HCT116 (cell line): Measurements from ENCODE around the gene GAPDH. TPM values are rescaled to one million over a fixed set of nuclear protein-coding genes. Genes with fewer than 3 reads are reported as not detected.
A peak's percentile ranks its signal among the peaks of the same experiment; 100 is the strongest.

Experiments
- ATAC-seq: fragments of 200-7000 bp; cut with Tn5 transposase; 2 replicates; pipeline ENCODE4 v1.9.1; 2020; ENCODE audit warnings: mild to moderate bottlenecking, moderate library complexity
- BruUV-seq: library from RNA; stranded (reverse); fragments of 400-500 nt; replicated peaks from 2 replicates; lab custom pipeline; 2021; lab: Mats Ljungman, UMichigan
- CTCF ChIA-PET: fragments of 300-600 bp; sonication (Branson Sonifier 250); formaldehyde crosslinking; loops from one replicate; lab custom pipeline; 2021; ENCODE audit warnings: antibody characterized with exemption; lab: Charles Lee
- POLR2A ChIA-PET: fragments of 300-600, 350-600 bp; sonication (Branson Sonifier 250); formaldehyde crosslinking; loops from one replicate; lab custom pipeline; 2021; ENCODE audit warnings: antibody characterized with exemption; lab: Charles Lee
- RAD21 ChIA-PET, 2 experiments: fragments of 300-600 bp; sonication (Branson Sonifier 250); formaldehyde crosslinking; loops; one replicate each; lab custom pipeline; 2023; ENCODE audit warnings: low total read pairs in 2 of 2; ENCODE audit not compliant: uncharacterized antibody in 2 of 2, unreplicated experiment in 2 of 2, low non-redundant PET in 1 of 2; lab: Charles Lee
- DNase-seq: peaks from one replicate; pipeline ENCODE4 v3.0.0-alpha.2; 2010; ENCODE audit warnings: low read depth, low spot score
- H2AFZ ChIP-seq: fragments of 200-600 bp; shearing (Covaris generic), sonication (generic); 2 replicates; pipeline ENCODE4 v1.6.1; 2017; ENCODE audit warnings: low read depth, mixed run types, mixed read lengths, antibody characterized with exemption, low read length; ENCODE audit not compliant: poor library complexity, severe bottlenecking
- H3K27ac ChIP-seq: 2 replicates; pipeline ENCODE4 v1.5.1; 2012; ENCODE audit warnings: low read depth, low read length
- H3K27me3 ChIP-seq: fragments of 200-600 bp; sonication (generic); 2 replicates; pipeline ENCODE4 v1.6.1; 2016; ENCODE audit warnings: mixed run types, low read length, mixed read lengths; ENCODE audit not compliant: insufficient read depth
- H3K36me3 ChIP-seq, 2 experiments: fragments of 200-500 bp in 1 of 2; fragments of 200-600 bp in 1 of 2; sonication (Bioruptor generic) in 1 of 2; sonication (generic) in 1 of 2; 2 replicates each; pipeline versions ENCODE4 v1.5.1 to v1.6.1; 2014 to 2016; ENCODE audit warnings: low read length in 2 of 2, inconsistent platforms in 1 of 2, mixed read lengths in 1 of 2, mixed run types in 1 of 2; ENCODE audit not compliant: insufficient read depth in 2 of 2, control insufficient read depth in 1 of 2
- H3K4me1 ChIP-seq, 2 experiments: fragments of 200-600 bp in 1 of 2; sonication (generic) in 1 of 2; 2 replicates each; pipeline versions ENCODE4 v1.5.1 to v1.6.1; 2012 to 2017; ENCODE audit warnings: low read length in 2 of 2, inconsistent platforms in 1 of 2, mild to moderate bottlenecking in 1 of 2, mixed read lengths in 1 of 2, mixed run types in 1 of 2, moderate library complexity in 1 of 2; ENCODE audit not compliant: insufficient read depth in 2 of 2, control insufficient read depth in 1 of 2
- H3K4me2 ChIP-seq: fragments of 200-600 bp; sonication (generic); 2 replicates; pipeline ENCODE4 v1.6.1; 2017; ENCODE audit warnings: mixed run types, low read length, mixed read lengths
- H3K4me3 ChIP-seq, 2 experiments: fragments of 200-600 bp in 1 of 2; sonication (generic) in 1 of 2; replicated peaks in 1 of 2; 2 replicates each; pipeline ENCODE4 v1.5.1; 2011 to 2016; ENCODE audit warnings: low read length in 2 of 2, control low read depth in 1 of 2, low read depth in 1 of 2, mild to moderate bottlenecking in 1 of 2, mixed read lengths in 1 of 2, mixed run types in 1 of 2
- H3K79me2 ChIP-seq: fragments of 200-600 bp; sonication (generic); 2 replicates; pipeline ENCODE4 v1.6.1; 2017; ENCODE audit warnings: mild to moderate bottlenecking, mixed run types, low read length, moderate library complexity, mixed read lengths; ENCODE audit not compliant: insufficient read depth
- H3K9ac ChIP-seq: fragments of 200-600 bp; sonication (generic); 2 replicates; pipeline ENCODE4 v1.6.1; 2016; ENCODE audit warnings: low read length, mixed read lengths
- H3K9me2 ChIP-seq: fragments of 200-600 bp; sonication (generic), shearing (Covaris generic); 2 replicates; pipeline ENCODE4 v1.6.1; 2017; ENCODE audit warnings: mixed run types, mild to moderate bottlenecking, moderate library complexity; ENCODE audit not compliant: insufficient read depth
- H3K9me3 ChIP-seq, 2 experiments: fragments of 200-500 bp in 1 of 2; fragments of 200-600 bp in 1 of 2; sonication (Bioruptor generic) in 1 of 2; sonication (generic) in 1 of 2; 2 replicates each; pipeline ENCODE4 v1.6.1; 2014 to 2017; ENCODE audit warnings: low read length in 2 of 2, mixed read lengths in 2 of 2, inconsistent platforms in 1 of 2, low read depth in 1 of 2, mild to moderate bottlenecking in 1 of 2, mixed run types in 1 of 2, moderate library complexity in 1 of 2; ENCODE audit not compliant: control insufficient read depth in 1 of 2, insufficient read depth in 1 of 2
- H4K20me1 ChIP-seq: fragments of 200-600 bp; sonication (generic), shearing (Covaris generic); 2 replicates; pipeline ENCODE4 v1.6.1; 2017; ENCODE audit warnings: mixed run types, mild to moderate bottlenecking, moderate library complexity; ENCODE audit not compliant: insufficient read depth
- CEBPB ChIP-seq: IDR thresholded peaks from 2 replicates; pipeline ENCODE4 v1.6.1; 2012; ENCODE audit warnings: low read depth
- CTCF ChIP-seq, 3 experiments: fragments of 200-600 bp in 1 of 3; sonication (generic) in 1 of 3; IDR thresholded peaks in 2 of 3; conservative IDR thresholded peaks in 1 of 3; 2 replicates each; pipeline ENCODE4 v1.5.1; 2012 to 2017; ENCODE audit warnings: low read depth in 2 of 3, low read length in 2 of 3, antibody characterized with exemption in 1 of 3, borderline replicate concordance in 1 of 3, control low read depth in 1 of 3, mild to moderate bottlenecking in 1 of 3, mixed read lengths in 1 of 3, mixed run types in 1 of 3, moderate library complexity in 1 of 3; ENCODE audit not compliant: insufficient read depth in 1 of 3
- EGR1 ChIP-seq: IDR thresholded peaks from 2 replicates; pipeline ENCODE4 v1.6.1; 2012; ENCODE audit warnings: low read depth
- FOSL1 ChIP-seq: IDR thresholded peaks from 2 replicates; pipeline ENCODE4 v1.6.1; 2012; ENCODE audit warnings: low read depth
- POLR2A ChIP-seq: IDR thresholded peaks from 2 replicates; pipeline ENCODE4 v1.7.0; 2011; ENCODE audit warnings: borderline replicate concordance; ENCODE audit not compliant: insufficient read depth, insufficient read length; ENCODE audit errors: extremely low read depth
- POLR2AphosphoS5 ChIP-seq: IDR thresholded peaks from 2 replicates; pipeline ENCODE4 v1.6.1; 2011; ENCODE audit warnings: mild to moderate bottlenecking, low read depth, low read length, moderate library complexity
- RAD21 ChIP-seq: IDR thresholded peaks from 2 replicates; pipeline ENCODE4 v1.6.1; 2012; ENCODE audit warnings: low read depth, mild to moderate bottlenecking
- SIN3A ChIP-seq: IDR thresholded peaks from 2 replicates; pipeline ENCODE4 v1.6.1; 2012; ENCODE audit warnings: low read depth
- SP1 ChIP-seq: IDR thresholded peaks from 2 replicates; pipeline ENCODE4 v1.6.1; 2012; ENCODE audit warnings: low read depth
- TCF7L2 ChIP-seq: IDR thresholded peaks from 2 replicates; pipeline ENCODE4 v1.7.0; 2011; ENCODE audit warnings: borderline replicate concordance, inconsistent platforms; ENCODE audit not compliant: insufficient read depth, insufficient read length; ENCODE audit errors: extremely low read depth
- YY1 ChIP-seq: IDR thresholded peaks from 2 replicates; pipeline ENCODE4 v1.6.1; 2011; ENCODE audit warnings: low read length, low read depth, moderate library complexity, mild to moderate bottlenecking; ENCODE audit not compliant: insufficient replicate concordance; ENCODE audit errors: extremely low read depth
- ZNF274 ChIP-seq: fragments of 200-500 bp; sonication (Bioruptor generic); IDR thresholded peaks from 2 replicates; pipeline ENCODE4 v1.6.1; 2014; ENCODE audit warnings: mild to moderate bottlenecking, low read depth, low read length, inconsistent platforms
- intact Hi-C: fragments of 100-400 bp; cut with micrococcal nuclease; formaldehyde crosslinking; loops from 2 replicates; pipeline ENCODE4 v1.10.0; 2022
- total RNA-seq: library from RNA; stranded (reverse); gene quantifications from one replicate; pipeline ENCODE4 v1.2.1, GENCODE V29; 2021; ENCODE audit not compliant: unreplicated experiment

The GAPDH gene
- total RNA-seq, 1 experiment from 2014 or later = 5,901 TPM

- TF ChIP-seq YY1 (no peak), EGR1 (no peak), SP1 (no peak), CTCF (IDR thresholded peaks at IDR 0.05 in 2 of 3, conservative IDR thresholded peaks at IDR 0.05 in 1 of 3; ENCODE audit: borderline replicate concordance in 1 of 3, insufficient read depth in 1 of 3, low read depth in 2 of 3, low read length in 2 of 3) (no peak), TCF7L2 (no peak), SIN3A (no peak), POLR2A (no peak), POLR2AphosphoS5 (no peak), FOSL1 (no peak)
- TF ChIP-seq, all 23 proteins: peak for 0
These were observed 28.6 kb downstream of the GAPDH start (continued) for GRCh38 chr12:6562881-6563280.

- DNase-seq (no peak), ATAC-seq (peak; percentile 57)
- H2AFZ ChIP-seq = no peak overlapping the region
- intact Hi-C loops = no loop called here
- H3K9ac ChIP-seq = no peak overlapping the region
- ChIA-PET CTCF (interaction anchor here (0.6 to 1.9 kb wide), 6 partner anchors 10 to 160 kb away, joined by 3 to 10 read pairs (median 3); partner anchors contain the start of genes COPS7A and ZNF384), RAD21 (no interaction called here), POLR2A (no interaction called here)
- H3K9me2 ChIP-seq = no peaks in the 10 kb centered on the region
- H3K36me3 ChIP-seq = peaks cover 55 to 68% of the 10 kb centered on the region in 2 experiments
- no peak overlapping the region for H3K27ac ChIP-seq
- H3K4me1 ChIP-seq = peaks cover 0 to 10% of the 10 kb centered on the region in 2 experiments; a peak in 2 of 4 replicates
- H3K4me2 ChIP-seq = no peak overlapping the region
- no peak overlapping the region for H3K4me3 ChIP-seq
- H3K9me3 ChIP-seq = no peaks in the 10 kb centered on the region
- peaks cover 3% of the 10 kb centered on the region; the same call in 1 of the 2 replicates for H4K20me1 ChIP-seq
- no peaks in the 10 kb centered on the region for H3K27me3 ChIP-seq
- TF ChIP-seq CEBPB (no peak), CTCF (IDR thresholded peaks at IDR 0.05 in 2 of 3, conservative IDR thresholded peaks at IDR 0.05 in 1 of 3; ENCODE audit: borderline replicate concordance in 1 of 3, insufficient read depth in 1 of 3, low read depth in 2 of 3, low read length in 2 of 3) (peak; percentile 55 to 89 (median 82); a peak in 5 of 6 replicates), RAD21 (peak; percentile 41), ZNF274 (no peak)
- BruUV-seq = no TSS peak
- H3K79me2 ChIP-seq = peaks cover 95% of the 10 kb centered on the region
These were observed 29.2 kb downstream of the GAPDH start for GRCh38 chr12:6563448-6564050.
